GM18907 (cell line): ENCODE results near the gene CSGALNACT2.
A peak's percentile ranks its signal among the peaks of the same experiment; 100 is the strongest.

Source experiments
- ATAC-seq: cut with Tn5 transposase; IDR thresholded peaks from one replicate; pipeline ENCODE4 v1.9.1; 2021; ENCODE audit warnings: mild to moderate bottlenecking, moderate library complexity; ENCODE audit not compliant: unreplicated experiment

CSGALNACT2 gene

DNA sequence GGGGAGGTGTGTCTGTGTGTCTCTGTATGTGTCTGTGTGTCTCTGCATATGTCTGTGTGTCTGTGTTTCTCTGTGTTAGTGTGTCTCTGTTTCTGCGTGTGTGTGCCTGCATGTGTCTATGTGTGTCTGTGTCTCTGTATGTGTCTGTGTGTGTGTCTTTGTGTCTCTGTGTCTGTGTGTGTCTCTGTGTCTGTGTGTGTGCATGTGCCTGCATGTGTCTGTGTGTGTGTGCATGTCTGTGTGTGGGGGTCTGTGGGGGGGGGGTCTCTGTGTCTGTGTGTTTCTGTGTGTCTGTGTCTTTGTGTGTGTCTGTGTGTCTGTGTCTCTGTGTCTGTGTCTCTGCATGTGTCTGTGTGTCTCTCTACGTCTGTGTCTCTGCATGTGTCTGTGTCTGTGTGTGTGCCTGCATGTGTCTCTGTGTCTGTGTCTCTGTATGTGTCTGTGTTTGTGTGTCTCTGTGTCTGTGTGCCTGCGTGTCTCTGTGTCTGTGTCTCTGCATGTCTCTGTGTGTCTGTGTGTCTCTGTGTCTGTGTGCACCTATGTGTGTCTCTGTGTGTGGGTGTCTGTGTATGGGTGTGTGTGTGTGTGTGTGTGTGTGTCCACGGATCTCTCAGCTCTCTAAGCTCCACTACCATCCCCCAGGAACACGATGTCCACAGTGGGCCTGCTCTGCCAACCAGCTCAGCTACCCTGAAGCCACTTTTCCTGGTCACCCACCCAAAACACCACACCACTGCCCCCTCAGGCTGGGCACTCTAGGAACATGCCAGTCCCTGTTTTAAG is 87.0 kb downstream of the CSGALNACT2 start:
- ATAC-seq: no peak

DNA sequence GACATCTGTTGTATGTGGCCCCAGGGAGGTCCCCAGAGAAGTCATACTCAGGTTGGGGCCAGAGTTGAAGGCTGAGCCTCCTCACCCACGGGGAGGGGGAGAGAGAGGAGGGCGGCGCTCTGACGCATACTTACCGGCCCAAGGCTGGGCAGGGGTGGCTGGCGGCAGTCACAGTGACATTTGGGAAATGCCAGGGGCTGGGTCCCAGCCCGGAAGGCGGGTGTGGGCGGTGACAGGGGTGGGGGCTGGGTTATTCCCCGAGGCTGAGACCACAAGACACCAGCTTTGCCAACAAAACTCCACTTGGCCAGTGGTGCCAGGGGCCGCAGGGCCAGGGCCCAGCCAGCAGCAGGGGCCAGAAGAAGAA is 87.5 kb downstream of the CSGALNACT2 start:
- ATAC-seq: no peak

DNA sequence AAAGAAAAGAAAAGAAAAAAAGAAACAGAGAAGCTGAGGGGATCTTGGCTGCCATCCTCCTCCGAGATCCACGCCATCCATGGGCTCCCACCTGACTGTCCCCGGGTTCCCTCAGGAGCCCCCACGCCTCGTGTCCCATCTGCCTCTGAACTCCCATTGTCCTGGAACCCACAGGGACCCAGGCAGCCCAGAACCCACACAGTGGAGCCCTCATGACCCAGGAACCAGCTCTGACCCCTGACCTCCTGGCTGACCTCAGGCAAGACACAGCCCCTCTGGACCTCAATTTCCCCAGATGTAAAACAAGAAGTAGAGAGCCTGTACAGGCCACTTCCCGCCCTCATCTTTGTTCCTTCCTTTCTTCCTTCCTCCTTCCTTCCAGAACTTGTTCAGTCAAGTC is 88.2 kb downstream of the CSGALNACT2 start:
- ATAC-seq: no peak

DNA sequence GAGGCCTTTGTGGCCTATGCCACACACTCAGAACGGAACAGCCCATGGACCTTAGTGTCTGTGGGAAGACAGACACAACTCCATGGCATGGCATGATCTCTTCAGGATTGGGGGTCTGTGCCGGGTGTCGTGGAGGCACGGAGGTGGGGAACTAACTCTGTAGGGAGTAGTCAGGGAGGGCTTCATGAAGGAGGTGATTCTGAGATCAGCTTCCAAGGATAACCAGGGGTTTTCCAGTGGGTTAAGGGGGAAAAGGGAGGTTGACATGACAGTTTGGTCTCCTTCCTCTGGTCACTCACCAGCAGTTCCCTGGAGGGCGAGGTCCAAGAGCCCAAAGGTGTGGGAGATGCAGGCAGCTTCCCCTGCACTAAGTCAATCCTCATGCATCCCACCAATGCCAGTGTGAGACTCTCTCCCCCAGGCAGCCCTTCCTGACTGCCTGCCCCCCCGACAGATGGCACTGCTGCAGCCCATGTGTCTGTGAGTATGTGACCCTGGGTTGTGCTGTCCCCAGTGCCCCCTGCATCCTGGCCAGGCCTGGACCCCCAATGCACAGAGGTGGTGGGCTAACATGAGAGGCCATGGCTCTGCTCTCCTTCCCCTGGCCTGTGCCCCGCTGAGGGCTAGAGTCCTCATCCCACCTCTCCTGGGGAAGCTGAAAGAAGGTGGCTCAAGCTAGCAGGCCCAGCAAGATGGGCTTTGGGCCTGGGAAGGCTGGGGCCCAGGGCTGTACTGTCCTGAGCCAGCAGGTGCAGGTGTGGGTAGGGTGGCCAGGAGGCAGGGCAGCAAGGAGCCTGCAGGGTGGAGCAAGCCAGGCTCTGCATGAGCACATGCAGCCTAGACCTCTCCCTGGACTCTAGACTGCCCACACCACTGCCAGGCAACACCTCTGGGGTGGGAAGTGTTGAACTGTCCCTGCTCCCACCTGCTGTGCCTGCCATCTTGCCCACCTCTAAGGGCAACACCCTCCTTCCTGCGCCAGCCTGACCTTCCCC is 88.9 kb downstream of the CSGALNACT2 start:
- ATAC-seq: no peak

DNA sequence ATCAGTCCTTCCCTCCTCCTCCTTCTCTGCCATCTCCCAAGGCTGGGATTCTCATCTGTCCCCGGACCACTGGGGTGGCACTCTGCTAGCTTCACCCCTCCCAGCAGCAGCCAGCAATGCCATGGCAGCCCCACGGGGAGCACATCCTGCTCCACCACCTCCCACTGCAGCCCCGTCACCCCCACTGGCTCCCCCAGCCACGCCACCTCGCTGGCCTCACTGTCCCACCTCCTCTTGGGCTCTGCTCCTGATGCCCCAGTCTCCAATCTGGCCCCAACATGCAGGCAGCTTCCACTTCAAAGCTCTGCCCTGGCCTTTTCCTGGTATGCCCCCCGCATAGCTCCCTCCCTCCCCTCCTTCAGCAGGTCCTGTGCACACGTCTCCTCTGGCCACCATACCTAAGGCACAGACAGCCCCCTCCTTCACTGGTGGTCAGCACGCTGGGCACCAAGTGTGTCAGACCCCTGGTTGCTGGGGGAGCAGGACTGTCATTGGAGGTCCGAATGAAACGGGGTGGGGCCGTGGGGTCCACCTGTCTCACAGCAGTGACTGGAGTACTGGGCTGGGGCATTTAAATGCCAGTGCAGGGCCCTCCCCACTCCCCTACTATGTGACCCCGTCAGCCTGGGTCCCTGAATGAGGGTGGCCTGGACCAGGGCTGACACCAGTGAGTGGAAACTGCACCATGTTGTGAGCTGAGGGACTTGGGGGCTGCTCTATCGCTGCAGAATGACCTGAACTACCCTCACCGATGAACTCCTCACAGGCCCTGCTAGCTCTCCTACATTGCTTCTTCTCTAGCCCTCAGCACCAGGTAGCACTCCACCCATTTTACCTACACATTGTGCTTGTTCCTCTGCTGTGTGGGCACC is 89.9 kb downstream of the CSGALNACT2 start:
- no peak for ATAC-seq

DNA sequence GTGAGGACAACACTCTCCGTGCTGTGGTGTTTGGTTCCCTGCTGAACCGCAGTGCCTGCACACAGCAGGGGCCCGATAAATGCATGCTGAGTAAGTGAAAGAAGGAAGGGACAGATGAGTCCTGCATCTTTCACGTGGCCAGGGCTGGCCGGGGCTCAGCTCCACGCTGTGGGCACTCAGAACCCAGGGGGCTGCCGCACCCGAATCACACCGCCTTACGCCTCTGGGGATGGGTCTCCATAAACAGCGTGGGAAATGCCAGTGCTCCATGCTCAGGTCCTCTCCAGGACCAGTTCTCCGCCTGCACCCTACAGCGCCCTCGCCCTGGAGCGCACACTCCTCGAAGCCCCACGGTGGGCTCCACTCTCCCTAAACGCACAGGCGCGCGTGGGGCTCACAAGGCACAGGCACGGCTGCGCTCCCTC is 90.5 kb downstream of the CSGALNACT2 start:
- ATAC-seq: no peak

DNA sequence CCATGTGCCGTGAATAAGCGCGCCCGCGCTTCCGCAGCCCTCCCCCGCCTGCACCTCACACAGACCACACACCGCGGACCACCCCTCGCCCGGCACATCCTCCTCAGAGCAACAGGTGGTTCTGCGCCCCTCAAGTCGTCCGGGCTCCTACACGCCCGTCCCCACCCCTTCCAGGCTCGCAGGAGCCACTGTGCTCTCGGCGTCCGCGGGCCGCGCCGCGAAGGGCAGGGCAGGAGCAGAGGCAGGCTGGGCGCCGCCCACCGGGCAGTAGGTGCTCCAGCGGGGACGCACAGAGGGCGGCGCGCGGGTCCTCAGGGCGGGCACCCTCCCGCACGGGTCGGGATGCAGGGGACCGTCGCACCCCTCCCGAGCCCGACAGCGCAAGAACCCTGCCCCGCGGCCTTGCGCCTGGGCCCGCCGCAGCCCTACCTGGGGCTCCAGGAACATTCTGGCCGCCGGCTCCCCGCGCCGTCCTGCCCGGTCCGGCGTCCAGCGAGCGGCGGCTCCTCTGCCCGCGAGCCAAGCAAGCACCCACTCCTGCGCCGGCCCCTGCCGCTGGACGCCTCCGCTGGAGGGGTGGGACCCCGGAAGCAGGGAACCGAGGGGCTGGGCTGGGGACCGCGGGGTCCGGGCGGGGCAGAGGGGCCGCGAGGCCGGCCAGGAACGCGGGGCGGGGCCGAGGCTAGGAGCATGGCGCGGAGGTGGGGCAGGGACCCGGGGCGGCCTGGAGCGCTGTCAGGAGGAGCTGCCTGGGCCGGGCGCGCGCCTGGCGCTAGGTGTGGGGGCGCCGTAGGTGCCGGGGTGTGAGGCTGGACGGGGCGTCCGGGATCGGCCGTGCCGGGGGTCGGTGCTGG is 91.2 kb downstream of the CSGALNACT2 start:
- no peak for ATAC-seq

DNA sequence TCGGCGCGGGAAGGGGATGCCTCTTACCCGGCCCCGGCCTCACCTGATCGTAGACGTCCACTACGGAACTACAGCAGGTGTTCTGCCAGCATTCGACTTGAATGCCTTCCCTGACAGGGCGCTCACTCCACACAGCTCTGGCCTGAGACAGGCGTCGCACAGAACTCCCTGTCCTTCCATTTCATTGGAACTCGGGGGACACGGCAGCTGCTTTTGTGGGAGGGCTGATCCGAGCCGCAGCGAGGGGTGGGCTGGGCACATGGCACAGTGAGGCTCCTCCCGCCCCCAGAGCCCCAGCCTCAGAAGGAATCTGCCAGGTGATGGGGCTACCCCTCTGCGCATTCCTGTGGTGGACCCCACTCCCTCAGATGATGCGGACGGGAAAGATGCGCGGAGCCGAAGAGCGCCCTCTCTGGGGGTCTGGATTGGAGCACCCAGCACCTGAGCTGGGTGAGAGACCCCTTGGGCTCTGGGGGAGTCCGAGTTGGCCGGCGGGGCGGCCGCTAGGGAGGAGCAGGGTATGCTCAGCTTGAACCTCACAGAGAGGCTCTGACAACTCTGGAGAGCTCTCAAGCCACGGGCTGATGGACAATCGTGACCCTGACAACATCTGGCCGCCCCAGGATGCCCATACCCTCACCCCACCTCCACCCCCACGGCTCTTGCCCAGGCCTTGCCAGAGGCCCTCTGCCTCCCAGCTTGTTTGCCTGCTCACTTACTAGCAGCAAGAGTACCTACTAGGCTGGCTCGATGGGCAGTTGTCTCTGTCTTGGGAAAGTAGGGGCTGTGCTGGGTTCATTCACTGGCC is 92.1 kb downstream of the CSGALNACT2 start:
- no peak for ATAC-seq

DNA sequence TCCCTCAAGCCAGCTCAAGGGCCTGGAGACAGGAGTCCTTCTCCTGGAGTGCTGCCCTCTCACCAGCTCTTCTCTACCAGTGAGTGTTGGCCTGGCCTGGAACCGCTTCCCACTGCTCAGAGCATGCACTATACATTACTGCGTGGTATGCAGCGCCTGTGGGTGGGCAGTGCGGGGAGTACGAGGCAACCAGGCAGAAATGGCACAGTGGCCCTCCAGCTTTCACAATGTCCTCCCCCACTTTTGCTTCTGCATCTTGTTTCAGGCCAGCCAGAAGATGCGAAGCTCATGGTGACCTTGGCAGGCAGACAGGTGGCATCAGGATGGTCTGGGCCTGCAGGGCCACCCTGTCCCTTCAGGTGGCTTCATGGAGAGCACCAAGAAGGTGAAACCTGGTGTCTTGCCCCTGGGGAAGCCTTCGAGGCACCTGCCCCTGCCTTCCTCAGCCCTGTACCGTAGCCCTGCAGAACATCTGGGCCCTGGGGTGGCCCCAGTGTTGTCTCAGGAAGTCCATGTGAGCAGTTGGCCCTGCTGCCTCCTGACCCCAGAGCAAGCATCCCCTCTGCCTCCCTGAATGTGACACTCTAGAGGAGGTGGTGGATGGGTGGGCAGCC is 92.8 kb downstream of the CSGALNACT2 start:
- peak; percentile 23 for ATAC-seq

DNA sequence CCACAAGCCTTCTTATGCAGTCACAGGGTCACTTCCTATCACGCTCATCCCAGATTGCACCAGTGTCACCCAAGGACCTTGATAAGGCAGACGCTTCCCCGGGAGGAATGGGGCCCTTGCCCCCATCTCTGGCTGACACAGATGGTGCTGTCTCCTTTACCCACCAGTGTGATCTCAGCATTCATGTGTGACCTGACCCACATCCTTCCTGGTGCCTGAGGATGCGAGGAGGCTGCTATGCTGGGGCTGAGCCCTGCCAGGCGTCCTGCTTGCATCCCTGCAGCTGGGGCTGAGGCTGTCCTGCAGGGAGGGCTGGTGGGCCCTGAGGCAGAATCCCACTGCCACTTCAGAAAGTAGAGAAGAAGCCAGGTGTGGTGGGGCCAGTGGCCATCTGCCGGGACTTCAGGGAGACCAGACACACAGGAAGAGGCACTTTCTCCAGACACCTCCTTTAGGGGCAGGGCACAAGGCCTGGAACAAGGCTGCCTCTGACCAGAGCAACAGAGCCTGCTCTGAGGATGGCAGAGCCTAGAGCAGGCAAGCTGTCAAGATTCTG is 93.4 kb downstream of the CSGALNACT2 start:
- peak; percentile 58 for ATAC-seq

DNA sequence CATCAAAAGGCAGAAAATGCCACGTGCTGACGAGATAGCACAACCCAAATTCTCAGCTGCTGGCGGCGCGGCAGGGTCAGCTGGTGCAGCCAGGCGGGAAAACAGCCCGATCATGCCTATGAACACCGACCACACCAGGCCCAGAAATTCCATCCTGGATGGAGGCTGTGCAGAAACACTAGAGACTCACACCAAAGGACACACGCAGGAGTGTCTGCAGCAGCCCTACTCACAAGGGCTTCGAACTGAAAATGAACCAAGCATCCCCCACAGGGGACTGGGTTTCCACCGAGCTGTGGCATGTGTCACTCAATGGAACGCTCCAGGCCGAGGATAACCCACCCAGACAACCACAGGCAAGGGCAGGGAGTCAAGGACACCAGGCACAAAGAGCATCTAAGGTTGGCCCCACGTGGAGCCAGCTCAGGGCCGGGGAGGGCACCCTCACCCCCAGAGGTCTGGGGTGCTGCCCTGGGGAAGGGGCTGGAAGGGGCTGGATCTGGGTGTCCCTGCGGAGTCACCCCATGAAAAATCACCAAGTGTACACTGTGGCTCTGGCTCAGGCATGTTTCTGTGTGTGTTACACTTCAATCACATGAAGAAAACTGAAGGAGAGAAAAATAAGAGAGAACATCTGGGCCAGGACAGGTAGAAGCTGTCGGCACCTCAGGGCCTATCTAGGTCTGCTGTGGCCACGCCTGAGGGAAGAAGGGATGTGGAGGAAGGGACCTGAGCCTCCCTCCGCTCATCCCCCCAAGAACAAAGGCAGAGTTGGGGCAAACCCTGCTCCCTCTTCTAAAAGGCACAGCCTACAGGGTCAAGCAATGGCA is 95.6 kb downstream of the CSGALNACT2 start:
- ATAC-seq: no peak

DNA sequence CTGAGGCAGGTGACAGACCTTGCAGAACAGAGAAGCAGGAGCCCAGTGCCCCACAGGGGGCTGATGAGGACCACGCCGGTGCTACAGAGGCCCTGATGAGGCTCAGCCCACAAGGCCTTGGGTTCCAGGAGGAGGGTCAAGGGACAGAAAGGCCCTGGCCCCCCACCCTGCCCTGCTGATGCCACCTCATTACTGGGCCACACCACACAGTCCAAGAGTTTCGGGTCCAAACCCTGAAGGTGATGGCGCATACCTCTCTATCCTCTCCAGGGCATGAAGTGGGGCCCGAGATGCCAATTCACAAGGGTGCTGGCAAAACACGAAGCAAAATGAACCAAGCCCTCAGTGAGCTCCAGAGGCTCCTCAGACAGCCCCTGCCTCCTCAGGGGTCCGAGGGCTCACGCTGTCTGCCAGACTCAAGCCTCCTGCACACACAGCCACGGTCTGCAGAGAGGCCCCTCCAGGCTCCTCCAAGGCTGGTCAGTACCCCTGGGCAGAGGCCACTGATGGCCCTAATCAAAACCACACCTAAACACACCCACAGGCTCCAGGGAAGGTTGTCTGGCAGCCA is 96.3 kb downstream of the CSGALNACT2 start:
- no peak for ATAC-seq
